ENCODE results near the gene TMOD1.

TMOD1 gene

GRCh38 chr9:97551308-97551707 is 49.8 kb downstream of the TMOD1 start:
- no peak for DNase-seq

- no peak for DNase-seq
These were observed 51.7 kb downstream of the TMOD1 start for GRCh38 chr9:97553141-97553540.

- DNase-seq = no peak
These were observed 52.4 kb downstream of the TMOD1 start for GRCh38 chr9:97553841-97554240.

- DNase-seq = no peak
These were observed 53.2 kb downstream of the TMOD1 start for GRCh38 chr9:97554566-97555075.

GRCh38 chr9:97555164-97555563 is 53.7 kb downstream of the TMOD1 start:
- DNase-seq = no peak

- DNase-seq = no peak
These were observed 54.7 kb downstream of the TMOD1 start for GRCh38 chr9:97556036-97556720.

- no peak for DNase-seq
These were observed 55.5 kb downstream of the TMOD1 start for GRCh38 chr9:97556721-97557605.

- DNase-seq = no peak
These were observed 56.2 kb downstream of the TMOD1 start for GRCh38 chr9:97557606-97558095.

GRCh38 chr9:97558701-97559101 is 57.2 kb downstream of the TMOD1 start:
- no peak for DNase-seq

GRCh38 chr9:97559111-97559514 is 57.6 kb downstream of the TMOD1 start:
- no peak for DNase-seq

- DNase-seq = no peak
These were observed 58.7 kb downstream of the TMOD1 start for GRCh38 chr9:97560154-97560553.

GRCh38 chr9:97560851-97561250 is 59.4 kb downstream of the TMOD1 start:
- DNase-seq = no peak

GRCh38 chr9:97561501-97561900 is 60.0 kb downstream of the TMOD1 start:
- no peak for DNase-seq

- peak; percentile 26 for DNase-seq
These were observed 61.1 kb downstream of the TMOD1 start for GRCh38 chr9:97562542-97562941.

GRCh38 chr9:97563458-97564135 is 62.1 kb downstream of the TMOD1 start:
- peak; percentile 35 for DNase-seq

GRCh38 chr9:97564291-97565175 is 63.1 kb downstream of the TMOD1 start:
- peak; percentile 26 for DNase-seq

GRCh38 chr9:97565262-97565661 is 63.8 kb downstream of the TMOD1 start:
- no peak for DNase-seq

- peak; percentile 35 for DNase-seq
These were observed 65.9 kb downstream of the TMOD1 start for GRCh38 chr9:97567182-97567893.

GRCh38 chr9:97567894-97568202 is 66.4 kb downstream of the TMOD1 start:
- DNase-seq = no peak

- DNase-seq = peak; percentile 26
These were observed 67.2 kb downstream of the TMOD1 start for GRCh38 chr9:97568461-97569275.

GRCh38 chr9:97570899-97571298 is 69.4 kb downstream of the TMOD1 start:
- no peak for DNase-seq

Data from activated CD8-positive, alpha-beta memory T cell treated with anti-CD3 and anti-CD28 coated beads for 24 hours (primary cell).